H1 (cell line): ENCODE results near the gene HDAC9. TPM values are rescaled to one million over a fixed set of nuclear protein-coding genes. Genes with fewer than 3 reads are reported as not detected.

Experiments
- CTCF ChIA-PET: fragments of 300-600 bp; sonication (Branson Sonifier 250); formaldehyde crosslinking; loops from one replicate; lab custom pipeline; 2021; ENCODE audit not compliant: partially characterized antibody; lab: Charles Lee
- POLR2A ChIA-PET: fragments of 300-600 bp; sonication (Branson Sonifier 250); formaldehyde crosslinking; loops from one replicate; lab custom pipeline; 2021; ENCODE audit warnings: inconsistent platforms; ENCODE audit not compliant: partially characterized antibody; lab: Charles Lee
- DNase-seq, 2 experiments: peaks; one replicate each; pipeline versions ENCODE4 v3.0.0 to v3.0.0-alpha.2; 2010 to 2022; ENCODE audit warnings: low spot score in 2 of 2, low read depth in 1 of 2, mixed read lengths in 1 of 2
- FAIRE-seq: peaks from 2 replicates; lab custom pipeline; 2011; peaks lifted over from hg19 to GRCh38; lab: Jason Lieb, UNC
- H2AFZ ChIP-seq: 2 replicates; pipeline ENCODE4 v1.8.1; 2012; ENCODE audit warnings: low read length, inconsistent platforms
- H2AK5ac ChIP-seq: 2 replicates; pipeline ENCODE4 v1.6.1; 2013; ENCODE audit warnings: low read depth, low read length
- H2BK120ac ChIP-seq: replicated peaks from 2 replicates; pipeline ENCODE3; 2013; ENCODE audit warnings: low read depth, low read length, inconsistent platforms
- H2BK12ac ChIP-seq: 2 replicates; pipeline ENCODE4 v1.6.1; 2013; ENCODE audit warnings: low read depth, low read length
- H2BK15ac ChIP-seq: 2 replicates; pipeline ENCODE4 v1.6.1; 2013; ENCODE audit warnings: low read length
- H2BK20ac ChIP-seq: 2 replicates; pipeline ENCODE4 v1.6.1; 2013; ENCODE audit warnings: low read length
- H2BK5ac ChIP-seq: 2 replicates; pipeline ENCODE4 v1.6.1; 2013; ENCODE audit warnings: low read depth, low read length
- H3K14ac ChIP-seq: 2 replicates; pipeline ENCODE4 v1.6.1; 2013; ENCODE audit warnings: inconsistent platforms; ENCODE audit not compliant: insufficient read length
- H3K18ac ChIP-seq: 2 replicates; pipeline ENCODE4 v1.6.1; 2013; ENCODE audit warnings: low read length; ENCODE audit errors: extremely low read depth
- H3K23ac ChIP-seq: 2 replicates; pipeline ENCODE4 v1.6.1; 2013; ENCODE audit warnings: inconsistent platforms; ENCODE audit not compliant: insufficient read length
- H3K23me2 ChIP-seq: 2 replicates; pipeline ENCODE4 v1.6.1; 2013; ENCODE audit warnings: low read depth, low read length
- H3K27ac ChIP-seq: 2 replicates; pipeline ENCODE4 v1.6.1; 2011; ENCODE audit warnings: low read depth, low read length, inconsistent platforms
- H3K27me3 ChIP-seq, 4 experiments: replicated peaks in 1 of 4; 1 replicate in 1 of 4; 2 replicates in 3 of 4; pipeline versions ENCODE4 v1.6.1 to v1.8.1; 2011 to 2013; ENCODE audit warnings: low read length in 3 of 4, mild to moderate bottlenecking in 3 of 4, inconsistent platforms in 2 of 4, mixed read lengths in 2 of 4, moderate library complexity in 1 of 4; ENCODE audit not compliant: control insufficient read depth in 3 of 4, insufficient read depth in 3 of 4; ENCODE audit errors: extremely low read depth in 1 of 4
- H3K36me3 ChIP-seq, 4 experiments: 2 replicates each; pipeline versions ENCODE4 v1.6.1 to v1.8.1; 2011 to 2013; ENCODE audit warnings: mild to moderate bottlenecking in 4 of 4, low read length in 3 of 4, moderate library complexity in 2 of 4, control low read depth in 1 of 4, inconsistent platforms in 1 of 4; ENCODE audit not compliant: insufficient read depth in 4 of 4, control insufficient read depth in 2 of 4
- H3K4ac ChIP-seq: replicated peaks from 2 replicates; pipeline ENCODE3; 2013; ENCODE audit warnings: low read length, low read depth, mixed read lengths, inconsistent platforms; ENCODE audit not compliant: insufficient read length
- H3K4me1 ChIP-seq, 4 experiments: replicated peaks in 1 of 4; 1 replicate in 1 of 4; 2 replicates in 3 of 4; pipeline versions ENCODE4 v1.6.1 to v1.8.1; 2011 to 2013; ENCODE audit warnings: low read length in 3 of 4, inconsistent platforms in 2 of 4, mixed read lengths in 1 of 4; ENCODE audit not compliant: insufficient read depth in 4 of 4, control insufficient read depth in 3 of 4
- H3K4me2 ChIP-seq, 2 experiments: 2 replicates each; pipeline versions ENCODE4 v1.6.1 to v1.8.1; 2011 to 2013; ENCODE audit warnings: low read depth in 2 of 2, low read length in 2 of 2, control low read depth in 1 of 2, inconsistent platforms in 1 of 2, mild to moderate bottlenecking in 1 of 2; ENCODE audit not compliant: insufficient read depth in 1 of 2
- H3K4me3 ChIP-seq, 4 experiments: fragments of 200-600, 300-600 bp in 1 of 4; sonication (generic), shearing (Covaris generic), sonication (Bioruptor Twin) in 1 of 4; 2 replicates each; pipeline versions ENCODE4 v1.5.1 to v1.8.1; 2011 to 2016; ENCODE audit warnings: low read length in 4 of 4, low read depth in 3 of 4, control low read depth in 2 of 4, inconsistent platforms in 2 of 4, mild to moderate bottlenecking in 2 of 4, mixed read lengths in 1 of 4, moderate library complexity in 1 of 4; ENCODE audit not compliant: insufficient read depth in 2 of 4; ENCODE audit errors: extremely low read depth in 1 of 4
- H3K56ac ChIP-seq: replicated peaks from 2 replicates; pipeline ENCODE3; 2013; ENCODE audit warnings: low read depth, mild to moderate bottlenecking, mixed read lengths, low read length, inconsistent platforms; ENCODE audit not compliant: insufficient read length
- H3K79me1 ChIP-seq: 2 replicates; pipeline ENCODE4 v1.6.1; 2013; ENCODE audit warnings: low read depth, low read length, control low read depth
- H3K79me2 ChIP-seq, 2 experiments: 2 replicates each; pipeline versions ENCODE4 v1.6.1 to v1.8.1; 2012 to 2013; ENCODE audit warnings: low read length in 2 of 2, mild to moderate bottlenecking in 2 of 2, inconsistent platforms in 1 of 2; ENCODE audit not compliant: insufficient read depth in 2 of 2, control insufficient read depth in 1 of 2
- H3K9ac ChIP-seq, 4 experiments: replicated peaks in 1 of 4; 1 replicate in 1 of 4; 2 replicates in 3 of 4; pipeline versions ENCODE4 v1.6.1 to v1.8.1; 2011 to 2013; ENCODE audit warnings: low read depth in 3 of 4, low read length in 3 of 4, control low read depth in 2 of 4, mild to moderate bottlenecking in 2 of 4, moderate library complexity in 2 of 4, inconsistent platforms in 1 of 4; ENCODE audit errors: extremely low read depth in 1 of 4
- H3K9me3 ChIP-seq, 2 experiments: 2 replicates each; pipeline versions ENCODE4 v1.6.1 to v1.8.1; 2012 to 2013; ENCODE audit warnings: mild to moderate bottlenecking in 2 of 2, moderate library complexity in 2 of 2, control low read depth in 1 of 2, inconsistent platforms in 1 of 2, low read depth in 1 of 2, low read length in 1 of 2, mixed read lengths in 1 of 2; ENCODE audit not compliant: insufficient read depth in 2 of 2
- H4K20me1 ChIP-seq, 2 experiments: replicated peaks in 1 of 2; 2 replicates each; pipeline versions ENCODE3 to v1.8.1; 2011 to 2013; ENCODE audit warnings: inconsistent platforms in 2 of 2, low read length in 2 of 2, mild to moderate bottlenecking in 1 of 2; ENCODE audit not compliant: insufficient read depth in 2 of 2, control insufficient read depth in 1 of 2
- H4K5ac ChIP-seq: 2 replicates; pipeline ENCODE4 v1.6.1; 2013; ENCODE audit warnings: low read length, low read depth, mixed read lengths, inconsistent platforms; ENCODE audit not compliant: insufficient read length
- H4K8ac ChIP-seq: 2 replicates; pipeline ENCODE4 v1.8.0; 2013; ENCODE audit warnings: mild to moderate bottlenecking, moderate library complexity, low read length, inconsistent platforms; ENCODE audit not compliant: insufficient read depth; ENCODE audit errors: extremely low read depth
- H4K91ac ChIP-seq: replicated peaks from 2 replicates; pipeline ENCODE3; 2013; ENCODE audit warnings: low read length, mixed read lengths, inconsistent platforms; ENCODE audit not compliant: insufficient read length
- ASH2L ChIP-seq: fragments of 200-600, 300-600 bp; sonication (generic); IDR thresholded peaks from one replicate; pipeline ENCODE4 v1.7.1; 2017; ENCODE audit warnings: low read length
- CBX8 ChIP-seq: fragments of 300-800, 300-1000 bp; sonication (generic); IDR thresholded peaks from 2 replicates; pipeline ENCODE4 v1.7.1; 2016; ENCODE audit warnings: low read depth, low read length, borderline replicate concordance
- HDAC2 ChIP-seq, 2 experiments: fragments of 300-600 bp in 1 of 2; sonication (generic) in 1 of 2; IDR thresholded peaks; 2 replicates each; pipeline ENCODE4 v1.6.1; 2011 to 2012; ENCODE audit warnings: low read depth in 2 of 2, low read length in 2 of 2, mild to moderate bottlenecking in 2 of 2, moderate library complexity in 2 of 2, borderline replicate concordance in 1 of 2, inconsistent platforms in 1 of 2
- MAFK ChIP-seq: IDR thresholded peaks from 2 replicates; pipeline ENCODE4 v1.6.1; 2012; ENCODE audit warnings: low read depth, mild to moderate bottlenecking, improper control_type of control experiment, low read length
- PHF8 ChIP-seq: fragments of 200-600 bp; sonication (generic); conservative IDR thresholded peaks from 2 replicates; pipeline ENCODE4 v1.7.1; 2012; ENCODE audit warnings: low read depth, mild to moderate bottlenecking, inconsistent platforms, low read length, moderate library complexity
- RNF2 ChIP-seq: fragments of 200-900, 300-1000 bp; sonication (generic); IDR thresholded peaks from 2 replicates; pipeline ENCODE4 v1.7.1; 2016; ENCODE audit warnings: borderline replicate concordance, low read depth, mild to moderate bottlenecking, antibody characterized with exemption, low read length; ENCODE audit not compliant: poor library complexity, severe bottlenecking; ENCODE audit errors: missing control alignments
- SIX5 ChIP-seq: IDR thresholded peaks from 2 replicates; pipeline ENCODE4 v1.6.1; 2011; ENCODE audit warnings: mild to moderate bottlenecking, low read depth, low read length
- SP2 ChIP-seq: IDR thresholded peaks from 2 replicates; pipeline ENCODE4 v1.6.1; 2012; ENCODE audit warnings: mild to moderate bottlenecking, low read length, inconsistent platforms
- TAF1 ChIP-seq: IDR thresholded peaks from 2 replicates; pipeline ENCODE4 v1.6.1; 2011; ENCODE audit warnings: mild to moderate bottlenecking, low read depth, low read length
- TAF7 ChIP-seq: optimal IDR thresholded peaks from 2 replicates; pipeline ENCODE3; 2011; ENCODE audit warnings: low read depth, mild to moderate bottlenecking, inconsistent platforms, low read length, moderate library complexity, borderline replicate concordance
- TEAD4 ChIP-seq: IDR thresholded peaks from 2 replicates; pipeline ENCODE4 v1.6.1; 2012; ENCODE audit warnings: low read depth, low read length, inconsistent platforms, mixed read lengths
- WGBS, 2 experiments: shearing (Covaris generic) in 1 of 2; methylation state at CpG; one replicate each; pipeline versions ENCODE4 v1.1.6 to v1.1.7; 2013 to 2015; ENCODE audit warnings: low lambda C conversion rate in 2 of 2, mixed read lengths in 2 of 2, inconsistent platforms in 1 of 2, low coverage in 1 of 2, missing lambda C conversion rate in 1 of 2; ENCODE audit not compliant: insufficient replicate concordance in 2 of 2, insufficient coverage in 1 of 2, insufficient read length in 1 of 2; ENCODE audit errors: extremely low coverage in 1 of 2, missing lambda C conversion rate in 1 of 2; 5-methylcytosine and 5-hydroxymethylcytosine counted together
- polyA plus RNA-seq, 7 experiments: library from polyadenylated mRNA; depleted of rRNA in 3 of 7; stranded (reverse) in 5 of 7; unstranded in 2 of 7; fragments of >200 nt in 5 of 7; fragments of 200-250 nt in 2 of 7; gene quantifications; 1 replicate in 5 of 7; 2 replicates in 1 of 7; 4 replicates in 1 of 7; pipeline versions ENCODE4 v1.2.1 to v1.2.3, GENCODE V29; 2011 to 2013; ENCODE audit warnings: missing spikeins in 2 of 7, mixed read lengths in 2 of 7
- total RNA-seq: library from RNA; stranded (reverse); fragmentation: NEBNext Ultra II Directional; extraction: Animal tissue kit (Norgen Biotek cat#: 25700); gene quantifications from 2 replicates; pipeline ENCODE4 v1.2.1, GENCODE V29; 2021
- TF ChIP-seq, protein P1 (sequence below): IDR thresholded peaks from 2 replicates; pipeline ENCODE4 v1.6.1; 2011; ENCODE audit warnings: low read depth, mild to moderate bottlenecking, low read length; ENCODE audit not compliant: insufficient read depth

The HDAC9 gene
- total and polyA plus RNA-seq, 2 of the 8 experiments (the other 6 are each of a cell fraction or from before 2014, with no cell fraction given): 9.5 to 13.1 TPM

- Histone ChIP-seq H3K9ac (no peak overlapping the region), H3K4me1 (peaks cover 0 to 2% (median 0%) of the 10 kb centered on the region in 4 experiments; a peak in 1 of 7 replicates), H4K8ac (no peak overlapping the region), H3K23me2 (no peaks in the 10 kb centered on the region; the same call in 1 of the 2 replicates), H4K20me1 (no peaks in the 10 kb centered on the region), H3K36me3 (no peaks in the 10 kb centered on the region), H3K4me2 (no peak overlapping the region), H3K23ac (no peak overlapping the region), H3K79me1 (no peaks in the 10 kb centered on the region), H2BK120ac (no peak overlapping the region), H3K56ac (no peak overlapping the region), H3K9me3 (no peaks in the 10 kb centered on the region), H3K14ac (no peak overlapping the region), H2BK15ac (no peak overlapping the region), H4K5ac (no peak overlapping the region), H2AK5ac (no peak overlapping the region), H4K91ac (no peak overlapping the region), H2AFZ (no peak overlapping the region), H2BK12ac (no peak overlapping the region), H3K4me3 (no peak overlapping the region), H3K27ac (no peak overlapping the region), H3K18ac (no peak overlapping the region), H2BK5ac (no peak overlapping the region), H3K27me3 (no peaks in the 10 kb centered on the region), H2BK20ac (no peak overlapping the region), H3K4ac (no peak overlapping the region), H3K79me2 (no peaks in the 10 kb centered on the region)
- WGBS, 2 experiments: 98% methylated on average over 2 of the region's 2 CpGs; no CpG with 5 or more reads in 1 of the 2 experiments
- FAIRE-seq: no peak
- DNase-seq: no peak
- ChIA-PET POLR2A (interaction anchor here (0.6 to 1.0 kb wide), 2 partner anchors 9 to 18 kb away, joined by 3 read pairs; no protein-coding TSS in a partner anchor), CTCF (interaction anchor here (0.9 to 1.2 kb wide), 2 partner anchors 10 to 58 kb away, joined by 3 to 5 read pairs; no protein-coding TSS in a partner anchor)
- TF ChIP-seq RNF2 (no peak), ASH2L (no peak), TAF1 (no peak), TAF7 (no peak), CBX8 (no peak), SIX5 (no peak), TEAD4 (no peak), SP2 (no peak), PHF8 (no peak), MAFK (no peak), HDAC2 (IDR thresholded peaks at IDR 0.05; ENCODE audit: borderline replicate concordance in 1 of 2, low read depth in 2 of 2, low read length in 2 of 2) (no peak)
- TF ChIP-seq, protein P1, sequence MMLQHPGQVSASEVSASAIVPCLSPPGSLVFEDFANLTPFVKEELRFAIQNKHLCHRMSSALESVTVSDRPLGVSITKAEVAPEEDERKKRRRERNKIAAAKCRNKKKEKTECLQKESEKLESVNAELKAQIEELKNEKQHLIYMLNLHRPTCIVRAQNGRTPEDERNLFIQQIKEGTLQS: no peak
These were observed 56.9 kb downstream of the HDAC9 start for GRCh38 chr7:18552316-18552916.
